ENCODE data around the gene PPP1R3D.
"Not testable (repeated sequence)": the region's sequence is repeated elsewhere in the genome, so short reads cannot be mapped to it uniquely, and the experiment has no call there.

Gene PPP1R3D

GRCh38 chr20:59962155-59962554 lies 22.1 kb upstream of the PPP1R3D start:
- Histone ChIP-seq H3K27ac (ENCODE audit: low read depth, low read length) (no peak overlapping the region), H3K9ac (ENCODE audit: low read length) (no peak overlapping the region), H3K27me3 (ENCODE audit: control insufficient read depth, insufficient read depth, low read length) (no peaks in the 10 kb centered on the region), H3K36me3 (ENCODE audit: control insufficient read depth, insufficient read depth, low read length) (no peaks in the 10 kb centered on the region), H3K4me3 (ENCODE audit: low read length) (no peak overlapping the region), H3K4me1 (ENCODE audit: control insufficient read depth, insufficient read depth, low read length) (no peaks in the 10 kb centered on the region)

- no peak overlapping the region for H3K9ac ChIP-seq (ENCODE audit: low read length)
- no peaks in the 10 kb centered on the region for H3K27me3 ChIP-seq (ENCODE audit: control insufficient read depth, insufficient read depth, low read length)
- H3K27ac ChIP-seq (ENCODE audit: low read depth, low read length) = no peak overlapping the region
- H3K4me1 ChIP-seq (ENCODE audit: control insufficient read depth, insufficient read depth, low read length) = no peaks in the 10 kb centered on the region
- H3K4me3 ChIP-seq (ENCODE audit: low read length) = no peak overlapping the region
- no peaks in the 10 kb centered on the region for H3K36me3 ChIP-seq (ENCODE audit: control insufficient read depth, insufficient read depth, low read length)
Observed at GRCh38 chr20:59961423-59961822, 21.3 kb upstream of the PPP1R3D start.

- Histone ChIP-seq H3K27ac (ENCODE audit: low read depth, low read length) (no peak overlapping the region), H3K4me1 (ENCODE audit: control insufficient read depth, insufficient read depth, low read length) (no peaks in the 10 kb centered on the region), H3K36me3 (ENCODE audit: control insufficient read depth, insufficient read depth, low read length) (no peaks in the 10 kb centered on the region), H3K9ac (ENCODE audit: low read length) (no peak overlapping the region), H3K4me3 (ENCODE audit: low read length) (no peak overlapping the region), H3K27me3 (ENCODE audit: control insufficient read depth, insufficient read depth, low read length) (no peaks in the 10 kb centered on the region)
Observed at GRCh38 chr20:59958626-59959025, 18.5 kb upstream of the PPP1R3D start.

- Histone ChIP-seq H3K4me1 (ENCODE audit: control insufficient read depth, insufficient read depth, low read length) (no peaks in the 10 kb centered on the region), H3K27me3 (ENCODE audit: control insufficient read depth, insufficient read depth, low read length) (no peaks in the 10 kb centered on the region), H3K4me3 (ENCODE audit: low read length) (no peak within 1 kb of the TSS), H3K27ac (ENCODE audit: low read depth, low read length) (no peak within 1 kb of the TSS), H3K36me3 (ENCODE audit: control insufficient read depth, insufficient read depth, low read length) (no peaks in the 10 kb centered on the region), H3K9ac (ENCODE audit: low read length) (no peak within 1 kb of the TSS)
Observed at GRCh38 chr20:59958123-59958522, 18.0 kb upstream of the PPP1R3D start, which contains the start of gene CDH26. CDH26 (plus strand) TSS chr20:59958423; CDS start chr20:59958727, 304 bp downstream.

GRCh38 chr20:59957568-59957967 lies 17.5 kb upstream of the PPP1R3D start:
- H3K27me3 ChIP-seq (ENCODE audit: control insufficient read depth, insufficient read depth, low read length); H3K36me3 ChIP-seq (ENCODE audit: control insufficient read depth, insufficient read depth, low read length); H3K4me1 ChIP-seq (ENCODE audit: control insufficient read depth, insufficient read depth, low read length); H3K27ac ChIP-seq (ENCODE audit: low read depth, low read length); H3K9ac ChIP-seq (ENCODE audit: low read length); H3K4me3 ChIP-seq (ENCODE audit: low read length): not testable (repeated sequence)

GRCh38 chr20:59955131-59955796 lies 15.2 kb upstream of the PPP1R3D start:
- Histone ChIP-seq H3K4me3 (ENCODE audit: low read length) (no peak overlapping the region), H3K27ac (ENCODE audit: low read depth, low read length) (no peak overlapping the region), H3K27me3 (ENCODE audit: control insufficient read depth, insufficient read depth, low read length) (no peaks in the 10 kb centered on the region), H3K9ac (ENCODE audit: low read length) (no peak overlapping the region), H3K4me1 (ENCODE audit: control insufficient read depth, insufficient read depth, low read length) (no peaks in the 10 kb centered on the region), H3K36me3 (ENCODE audit: control insufficient read depth, insufficient read depth, low read length) (no peaks in the 10 kb centered on the region)

- Histone ChIP-seq H3K36me3 (ENCODE audit: control insufficient read depth, insufficient read depth, low read length) (no peaks in the 10 kb centered on the region), H3K9ac (ENCODE audit: low read length) (no peak overlapping the region)
Observed at GRCh38 chr20:59954718-59955117, 14.6 kb upstream of the PPP1R3D start.

GRCh38 chr20:59949911-59950310 lies 9.8 kb upstream of the PPP1R3D start:
- no peak overlapping the region for H3K27ac ChIP-seq (ENCODE audit: low read depth, low read length)
- no peaks in the 10 kb centered on the region for H3K4me1 ChIP-seq (ENCODE audit: control insufficient read depth, insufficient read depth, low read length)
- H3K36me3 ChIP-seq (ENCODE audit: control insufficient read depth, insufficient read depth, low read length) = no peaks in the 10 kb centered on the region
- H3K4me3 ChIP-seq (ENCODE audit: low read length) = no peak overlapping the region
- no peaks in the 10 kb centered on the region for H3K27me3 ChIP-seq (ENCODE audit: control insufficient read depth, insufficient read depth, low read length)
- H3K9ac ChIP-seq (ENCODE audit: low read length) = no peak overlapping the region

More at GRCh38 chr20:59954718-59955117, 14.6 kb upstream of the PPP1R3D start:
- Histone ChIP-seq H3K27ac (ENCODE audit: low read depth, low read length) (no peak overlapping the region), H3K4me1 (ENCODE audit: control insufficient read depth, insufficient read depth, low read length) (no peaks in the 10 kb centered on the region), H3K27me3 (ENCODE audit: control insufficient read depth, insufficient read depth, low read length) (no peaks in the 10 kb centered on the region), H3K4me3 (ENCODE audit: low read length) (no peak overlapping the region)

- H3K4me1 ChIP-seq (ENCODE audit: control insufficient read depth, insufficient read depth, low read length) = no peaks in the 10 kb centered on the region
- H3K36me3 ChIP-seq (ENCODE audit: control insufficient read depth, insufficient read depth, low read length) = peaks cover 3% of the 10 kb centered on the region
- no peak overlapping the region for H3K27ac ChIP-seq (ENCODE audit: low read depth, low read length)
- no peak overlapping the region for H3K9ac ChIP-seq (ENCODE audit: low read length)
- H3K4me3 ChIP-seq (ENCODE audit: low read length) = no peak overlapping the region
- H3K27me3 ChIP-seq (ENCODE audit: control insufficient read depth, insufficient read depth, low read length) = no peaks in the 10 kb centered on the region
Observed at GRCh38 chr20:59948828-59949720, 9.0 kb upstream of the PPP1R3D start.

- H3K4me3 ChIP-seq (ENCODE audit: low read length) = no peak overlapping the region
- no peak overlapping the region for H3K27ac ChIP-seq (ENCODE audit: low read depth, low read length)
- peaks cover 7% of the 10 kb centered on the region for H3K36me3 ChIP-seq (ENCODE audit: control insufficient read depth, insufficient read depth, low read length)
- no peaks in the 10 kb centered on the region for H3K27me3 ChIP-seq (ENCODE audit: control insufficient read depth, insufficient read depth, low read length)
- H3K4me1 ChIP-seq (ENCODE audit: control insufficient read depth, insufficient read depth, low read length) = no peaks in the 10 kb centered on the region
- no peak overlapping the region for H3K9ac ChIP-seq (ENCODE audit: low read length)
Observed at GRCh38 chr20:59948212-59948611, 8.1 kb upstream of the PPP1R3D start.

- Histone ChIP-seq H3K4me1 (ENCODE audit: control insufficient read depth, insufficient read depth, low read length) (no peaks in the 10 kb centered on the region), H3K4me3 (ENCODE audit: low read length) (no peak overlapping the region), H3K27ac (ENCODE audit: low read depth, low read length) (no peak overlapping the region), H3K9ac (ENCODE audit: low read length) (no peak overlapping the region), H3K36me3 (ENCODE audit: control insufficient read depth, insufficient read depth, low read length) (peaks cover 7% of the 10 kb centered on the region), H3K27me3 (ENCODE audit: control insufficient read depth, insufficient read depth, low read length) (no peaks in the 10 kb centered on the region)
Observed at GRCh38 chr20:59947376-59947775, 7.3 kb upstream of the PPP1R3D start.

GRCh38 chr20:59945731-59946130 lies 5.6 kb upstream of the PPP1R3D start:
- Histone ChIP-seq H3K4me1 (ENCODE audit: control insufficient read depth, insufficient read depth, low read length) (peaks cover 3% of the 10 kb centered on the region), H3K36me3 (ENCODE audit: control insufficient read depth, insufficient read depth, low read length) (peaks cover 7% of the 10 kb centered on the region), H3K4me3 (ENCODE audit: low read length) (no peak overlapping the region), H3K9ac (ENCODE audit: low read length) (no peak overlapping the region), H3K27ac (ENCODE audit: low read depth, low read length) (no peak overlapping the region), H3K27me3 (ENCODE audit: control insufficient read depth, insufficient read depth, low read length) (no peaks in the 10 kb centered on the region)

All from rectal smooth muscle tissue (tissue), 1 donor.